GM11168 (cell line): Measurements from ENCODE around the gene GDPD5.

Source experiments
- in situ Hi-C: fragments of 300-500 bp; cut with MboI; formaldehyde crosslinking; loops from one replicate; pipeline ENCODE4 v1.12.0; 2022; ENCODE audit warnings: low sequenced_read_pairs; ENCODE audit not compliant: unreplicated experiment

Gene GDPD5

GRCh38 chr11:75476739-75477613 is 48.8 kb downstream of the GDPD5 start:
- in situ Hi-C loops = no loop called here

GRCh38 chr11:75475767-75476650 is 49.7 kb downstream of the GDPD5 start:
- in situ Hi-C loops = no loop called here

GRCh38 chr11:75474878-75475766 is 50.6 kb downstream of the GDPD5 start:
- in situ Hi-C loops = no loop called here

GRCh38 chr11:75474240-75474639 is 51.5 kb downstream of the GDPD5 start:
- in situ Hi-C loops = no loop called here

- in situ Hi-C loops = no loop called here
These were observed 52.1 kb downstream of the GDPD5 start for GRCh38 chr11:75473684-75474083.

- in situ Hi-C loops = no loop called here
These were observed 53.5 kb downstream of the GDPD5 start for GRCh38 chr11:75472081-75472732.

GRCh38 chr11:75471176-75471973 is 54.4 kb downstream of the GDPD5 start:
- in situ Hi-C loops = no loop called here

GRCh38 chr11:75470476-75471080 is 55.2 kb downstream of the GDPD5 start:
- in situ Hi-C loops = no loop called here

- in situ Hi-C loops = no loop called here
These were observed 55.8 kb downstream of the GDPD5 start for GRCh38 chr11:75469785-75470405.

GRCh38 chr11:75468534-75469340 is 57.0 kb downstream of the GDPD5 start:
- in situ Hi-C loops = no loop called here

GRCh38 chr11:75467881-75468280 is 57.9 kb downstream of the GDPD5 start:
- in situ Hi-C loops = no loop called here

- in situ Hi-C loops = no loop called here
These were observed 58.4 kb downstream of the GDPD5 start for GRCh38 chr11:75467311-75467710.

- in situ Hi-C loops = no loop called here
These were observed 59.8 kb downstream of the GDPD5 start for GRCh38 chr11:75465701-75466531.

- in situ Hi-C loops = no loop called here
These were observed 62.5 kb downstream of the GDPD5 start for GRCh38 chr11:75463106-75463774.

GRCh38 chr11:75462117-75462653 is 63.6 kb downstream of the GDPD5 start:
- in situ Hi-C loops = no loop called here

GRCh38 chr11:75461151-75461550 is 64.6 kb downstream of the GDPD5 start:
- in situ Hi-C loops = no loop called here
